Measurements from ENCODE around the gene CELSR2. TPM values are rescaled to one million over a fixed set of nuclear protein-coding genes. Genes with fewer than 3 reads are reported as not detected.

Gene CELSR2
- total and polyA plus RNA-seq, 2 of the 8 experiments (the other 6 are each of a cell fraction or from before 2014, with no cell fraction given), result 12.0 to 27.7 TPM

DNA sequence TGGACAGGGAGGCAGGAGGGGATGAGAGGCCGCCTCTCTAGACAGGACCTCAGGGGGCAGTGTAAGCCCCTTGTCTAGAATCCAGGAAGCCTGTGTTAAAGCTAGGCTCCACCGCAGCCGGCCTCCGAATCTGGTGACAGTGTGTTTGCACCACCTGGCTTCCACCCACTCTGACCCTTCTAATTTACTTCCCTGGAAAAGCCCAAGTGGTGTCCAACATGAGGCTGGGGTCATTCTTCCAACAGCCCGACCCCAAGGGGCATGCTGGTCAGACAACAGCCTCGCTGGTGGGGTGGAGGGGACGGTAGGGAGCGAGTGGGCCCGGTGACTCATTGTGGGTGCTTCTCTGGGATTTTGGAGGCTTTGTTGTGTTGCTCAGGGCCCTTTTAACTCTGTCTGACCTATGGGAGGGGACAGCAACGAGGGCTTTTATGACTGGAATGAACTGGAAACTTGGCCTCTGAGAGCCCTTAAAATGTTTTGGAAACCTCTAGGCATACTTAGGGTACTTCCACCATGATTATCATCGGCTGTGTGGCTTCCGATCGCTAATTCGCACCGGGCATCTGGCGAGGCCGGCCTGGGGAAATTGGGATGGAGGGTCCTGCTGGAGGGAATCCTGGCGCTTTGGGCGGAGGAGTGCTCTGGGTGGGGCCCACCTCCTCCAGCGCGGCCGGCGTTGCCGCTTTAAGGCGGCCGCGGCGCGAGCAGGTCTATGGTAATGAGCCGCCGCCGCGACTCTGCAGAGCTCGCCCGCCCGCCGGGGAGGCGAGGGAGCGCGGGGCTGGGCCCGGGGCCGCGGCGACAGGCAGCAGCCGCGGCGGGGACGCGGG lies at the start of gene CELSR2 (continued):
- TF ChIP-seq, protein P1, sequence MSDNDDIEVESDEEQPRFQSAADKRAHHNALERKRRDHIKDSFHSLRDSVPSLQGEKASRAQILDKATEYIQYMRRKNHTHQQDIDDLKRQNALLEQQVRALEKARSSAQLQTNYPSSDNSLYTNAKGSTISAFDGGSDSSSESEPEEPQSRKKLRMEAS (IDR thresholded peaks at IDR 0.05), result peak; percentile 97
- TF ChIP-seq, protein P2, sequence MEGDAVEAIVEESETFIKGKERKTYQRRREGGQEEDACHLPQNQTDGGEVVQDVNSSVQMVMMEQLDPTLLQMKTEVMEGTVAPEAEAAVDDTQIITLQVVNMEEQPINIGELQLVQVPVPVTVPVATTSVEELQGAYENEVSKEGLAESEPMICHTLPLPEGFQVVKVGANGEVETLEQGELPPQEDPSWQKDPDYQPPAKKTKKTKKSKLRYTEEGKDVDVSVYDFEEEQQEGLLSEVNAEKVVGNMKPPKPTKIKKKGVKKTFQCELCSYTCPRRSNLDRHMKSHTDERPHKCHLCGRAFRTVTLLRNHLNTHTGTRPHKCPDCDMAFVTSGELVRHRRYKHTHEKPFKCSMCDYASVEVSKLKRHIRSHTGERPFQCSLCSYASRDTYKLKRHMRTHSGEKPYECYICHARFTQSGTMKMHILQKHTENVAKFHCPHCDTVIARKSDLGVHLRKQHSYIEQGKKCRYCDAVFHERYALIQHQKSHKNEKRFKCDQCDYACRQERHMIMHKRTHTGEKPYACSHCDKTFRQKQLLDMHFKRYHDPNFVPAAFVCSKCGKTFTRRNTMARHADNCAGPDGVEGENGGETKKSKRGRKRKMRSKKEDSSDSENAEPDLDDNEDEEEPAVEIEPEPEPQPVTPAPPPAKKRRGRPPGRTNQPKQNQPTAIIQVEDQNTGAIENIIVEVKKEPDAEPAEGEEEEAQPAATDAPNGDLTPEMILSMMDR (IDR thresholded peaks at IDR 0.05; ENCODE audit: control extremely low read depth in 1 of 3, insufficient read depth in 1 of 3, low read depth in 1 of 3, low read length in 3 of 3), result peak in 1 of 3 experiments; percentile 38; a peak in 2 of 4 replicates
- TF ChIP-seq SIX5 (IDR thresholded peaks at IDR 0.05; ENCODE audit: low read depth, low read length), result no peak
- TF ChIP-seq, protein P3, sequence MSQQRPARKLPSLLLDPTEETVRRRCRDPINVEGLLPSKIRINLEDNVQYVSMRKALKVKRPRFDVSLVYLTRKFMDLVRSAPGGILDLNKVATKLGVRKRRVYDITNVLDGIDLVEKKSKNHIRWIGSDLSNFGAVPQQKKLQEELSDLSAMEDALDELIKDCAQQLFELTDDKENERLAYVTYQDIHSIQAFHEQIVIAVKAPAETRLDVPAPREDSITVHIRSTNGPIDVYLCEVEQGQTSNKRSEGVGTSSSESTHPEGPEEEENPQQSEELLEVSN (IDR thresholded peaks at IDR 0.05), result peak; percentile 98
- peak; percentile 35 for TF ChIP-seq EZH2 (IDR thresholded peaks at IDR 0.05; ENCODE audit: low read depth, low read length, severe bottlenecking)
- no peak; the same call in 1 of the 2 replicates for TF ChIP-seq RBBP5 (IDR thresholded peaks at IDR 0.05; ENCODE audit: borderline replicate concordance, low read depth, low read length)
- TF ChIP-seq POU5F1 (IDR thresholded peaks at IDR 0.05; ENCODE audit: low read depth, low read length), result no peak
- peak in 1 of 2 experiments; percentile 16; a peak in 1 of 4 replicates for TF ChIP-seq RAD21 (IDR thresholded peaks at IDR 0.05 in 1 of 2, conservative IDR thresholded peaks at IDR 0.05 in 1 of 2; ENCODE audit: low read depth in 2 of 2, low read length in 2 of 2)

All from H1 (cell line).